ENCODE measurements around the gene ATF7.

ATF7 gene

DNA sequence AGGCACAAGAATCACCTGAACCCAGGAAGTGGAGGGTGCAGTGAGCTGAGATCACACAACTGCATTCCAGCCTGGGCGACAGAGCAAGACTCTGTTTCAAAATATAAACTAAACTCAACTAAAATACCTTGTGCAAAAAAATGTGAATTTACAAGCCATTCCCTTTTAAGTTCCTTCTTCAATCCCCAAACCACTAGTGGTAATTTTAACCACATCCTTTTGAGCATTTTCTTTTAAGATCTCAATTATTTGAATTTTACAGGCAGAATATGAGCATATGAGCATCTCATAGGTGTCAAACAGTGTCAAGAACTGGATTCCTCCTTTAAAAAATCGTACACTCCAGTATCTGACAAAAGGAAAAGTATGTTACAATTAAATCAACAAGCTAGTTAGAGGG lies 61.9 kb downstream of the ATF7 start:
- TF ChIP-seq, protein P1, sequence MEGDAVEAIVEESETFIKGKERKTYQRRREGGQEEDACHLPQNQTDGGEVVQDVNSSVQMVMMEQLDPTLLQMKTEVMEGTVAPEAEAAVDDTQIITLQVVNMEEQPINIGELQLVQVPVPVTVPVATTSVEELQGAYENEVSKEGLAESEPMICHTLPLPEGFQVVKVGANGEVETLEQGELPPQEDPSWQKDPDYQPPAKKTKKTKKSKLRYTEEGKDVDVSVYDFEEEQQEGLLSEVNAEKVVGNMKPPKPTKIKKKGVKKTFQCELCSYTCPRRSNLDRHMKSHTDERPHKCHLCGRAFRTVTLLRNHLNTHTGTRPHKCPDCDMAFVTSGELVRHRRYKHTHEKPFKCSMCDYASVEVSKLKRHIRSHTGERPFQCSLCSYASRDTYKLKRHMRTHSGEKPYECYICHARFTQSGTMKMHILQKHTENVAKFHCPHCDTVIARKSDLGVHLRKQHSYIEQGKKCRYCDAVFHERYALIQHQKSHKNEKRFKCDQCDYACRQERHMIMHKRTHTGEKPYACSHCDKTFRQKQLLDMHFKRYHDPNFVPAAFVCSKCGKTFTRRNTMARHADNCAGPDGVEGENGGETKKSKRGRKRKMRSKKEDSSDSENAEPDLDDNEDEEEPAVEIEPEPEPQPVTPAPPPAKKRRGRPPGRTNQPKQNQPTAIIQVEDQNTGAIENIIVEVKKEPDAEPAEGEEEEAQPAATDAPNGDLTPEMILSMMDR (IDR thresholded peaks at IDR 0.05; ENCODE audit: extremely low read depth, missing control alignments): no peak
- DNase-seq (ENCODE audit: low spot score): no peak

DNA sequence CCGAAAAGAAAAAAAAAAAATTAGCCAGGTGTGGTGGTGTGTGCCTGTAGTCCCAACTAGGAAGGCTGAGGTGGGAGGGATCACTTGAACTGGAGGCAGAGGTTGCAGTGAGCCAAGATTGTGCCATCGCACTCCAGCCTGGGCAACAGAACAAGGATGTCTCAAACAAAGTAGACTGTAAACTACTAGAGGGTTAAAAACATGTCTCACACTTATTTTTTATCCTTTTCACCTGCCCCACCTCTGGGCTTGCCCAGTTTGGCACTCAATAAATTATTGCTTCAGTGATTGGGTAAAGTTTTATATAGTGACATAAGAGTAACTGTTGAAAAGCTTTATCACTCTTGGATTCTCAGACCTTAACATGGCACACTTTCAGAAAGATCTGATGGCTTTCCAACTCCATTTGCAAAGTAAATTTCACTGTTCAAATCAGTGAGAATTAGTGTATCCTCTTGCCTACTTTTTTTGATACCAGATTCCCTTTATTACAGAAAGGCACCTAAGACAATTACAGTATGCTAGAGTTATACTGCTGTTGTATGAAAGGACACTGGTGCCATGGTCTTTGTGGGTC lies 62.6 kb downstream of the ATF7 start:
- TF ChIP-seq, protein P1 (IDR thresholded peaks at IDR 0.05; ENCODE audit: extremely low read depth, missing control alignments): no peak
- no peak for DNase-seq (ENCODE audit: low spot score)

DNA sequence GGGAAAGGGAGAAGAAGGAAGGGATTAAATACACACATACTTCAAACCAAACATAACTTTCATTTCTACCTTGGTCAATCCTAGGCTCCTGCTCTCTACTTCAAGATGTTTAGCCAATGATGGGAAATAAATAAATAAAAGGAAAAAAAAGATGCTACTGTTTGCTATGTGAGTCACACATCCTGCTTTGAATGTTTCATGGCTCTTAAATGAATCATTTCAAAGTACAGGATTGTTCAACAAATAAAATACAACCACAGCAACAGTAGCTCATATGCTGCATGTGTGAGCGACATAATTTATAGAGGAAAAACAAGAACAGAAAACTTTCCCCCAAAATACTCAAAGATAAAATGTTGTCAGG lies 64.6 kb downstream of the ATF7 start:
- no peak for DNase-seq (ENCODE audit: low spot score)
- TF ChIP-seq, protein P1 (IDR thresholded peaks at IDR 0.05; ENCODE audit: extremely low read depth, missing control alignments): no peak

DNA sequence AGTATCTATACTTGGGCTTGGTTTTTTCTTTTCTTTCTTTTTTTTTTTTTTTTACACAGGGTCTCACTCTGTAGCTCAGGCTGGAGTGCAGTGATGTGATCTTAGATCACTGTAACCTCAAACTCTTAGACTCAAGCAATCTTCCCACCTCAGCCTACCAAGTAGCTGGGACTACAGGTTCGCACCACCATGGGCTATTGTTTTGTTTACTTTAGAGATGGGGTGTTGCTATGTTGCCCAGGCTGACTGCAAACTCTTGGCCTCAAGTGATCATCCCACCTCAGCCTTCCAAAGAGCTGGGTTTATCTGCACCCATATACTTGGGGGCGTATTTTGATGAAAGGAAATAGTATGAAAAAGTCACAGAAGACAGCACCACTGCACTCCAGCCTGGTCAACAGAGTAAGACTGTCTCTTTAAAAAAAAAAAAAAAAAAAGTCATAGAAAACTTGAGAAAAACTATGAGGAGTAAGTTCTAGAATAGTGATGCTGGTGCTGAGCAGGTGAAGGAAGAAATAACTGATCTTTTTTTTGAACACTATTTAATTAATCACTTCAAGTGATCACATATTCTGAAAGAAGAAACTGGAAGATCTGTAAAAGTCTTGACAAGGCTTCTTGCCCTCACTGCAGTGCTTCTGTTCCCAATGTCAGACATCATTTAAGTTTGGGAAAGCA lies 65.1 kb downstream of the ATF7 start:
- TF ChIP-seq, protein P1 (IDR thresholded peaks at IDR 0.05; ENCODE audit: extremely low read depth, missing control alignments): no peak
- DNase-seq (ENCODE audit: low spot score): no peak

DNA sequence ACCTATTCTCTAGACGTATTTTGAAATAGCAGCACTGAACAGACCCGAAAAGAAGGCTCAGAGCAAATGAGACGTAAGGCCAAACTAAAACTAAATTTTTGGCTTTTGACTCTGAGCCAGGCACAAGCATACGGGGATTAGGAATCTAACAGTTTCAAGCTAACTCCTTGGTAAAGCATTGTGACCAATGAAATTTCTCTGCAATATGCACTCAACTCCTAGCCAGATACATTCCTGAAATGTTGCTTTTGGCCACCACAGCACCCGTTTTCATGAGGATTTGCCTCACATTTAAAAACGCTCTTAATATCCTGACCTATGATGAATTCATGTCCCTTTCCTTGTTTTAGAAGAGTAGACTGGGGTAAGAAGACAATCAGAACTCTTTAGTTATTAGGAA lies 65.8 kb downstream of the ATF7 start:
- DNase-seq (ENCODE audit: low spot score): no peak
- TF ChIP-seq, protein P1 (IDR thresholded peaks at IDR 0.05; ENCODE audit: extremely low read depth, missing control alignments): no peak

DNA sequence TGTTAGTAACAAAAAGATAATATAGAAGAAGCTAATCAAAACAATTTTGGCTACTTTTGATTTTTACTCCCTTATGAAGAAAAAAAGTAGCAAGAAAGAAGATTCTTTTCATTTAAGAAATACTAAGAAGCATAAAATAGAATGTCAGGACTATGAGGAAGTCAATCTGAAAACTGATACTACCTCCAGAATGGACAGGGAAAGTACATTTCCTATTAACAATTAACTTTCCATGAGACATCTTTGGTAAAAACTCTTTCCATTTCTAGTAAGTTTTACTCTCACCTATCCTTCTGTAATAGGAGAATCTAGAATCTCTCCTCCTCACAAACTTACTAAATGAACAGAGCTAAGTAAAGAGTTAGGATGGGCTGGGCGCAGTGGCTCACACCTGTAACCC lies 67.6 kb downstream of the ATF7 start:
- TF ChIP-seq, protein P1 (IDR thresholded peaks at IDR 0.05; ENCODE audit: extremely low read depth, missing control alignments): no peak
- no peak for DNase-seq (ENCODE audit: low spot score)

DNA sequence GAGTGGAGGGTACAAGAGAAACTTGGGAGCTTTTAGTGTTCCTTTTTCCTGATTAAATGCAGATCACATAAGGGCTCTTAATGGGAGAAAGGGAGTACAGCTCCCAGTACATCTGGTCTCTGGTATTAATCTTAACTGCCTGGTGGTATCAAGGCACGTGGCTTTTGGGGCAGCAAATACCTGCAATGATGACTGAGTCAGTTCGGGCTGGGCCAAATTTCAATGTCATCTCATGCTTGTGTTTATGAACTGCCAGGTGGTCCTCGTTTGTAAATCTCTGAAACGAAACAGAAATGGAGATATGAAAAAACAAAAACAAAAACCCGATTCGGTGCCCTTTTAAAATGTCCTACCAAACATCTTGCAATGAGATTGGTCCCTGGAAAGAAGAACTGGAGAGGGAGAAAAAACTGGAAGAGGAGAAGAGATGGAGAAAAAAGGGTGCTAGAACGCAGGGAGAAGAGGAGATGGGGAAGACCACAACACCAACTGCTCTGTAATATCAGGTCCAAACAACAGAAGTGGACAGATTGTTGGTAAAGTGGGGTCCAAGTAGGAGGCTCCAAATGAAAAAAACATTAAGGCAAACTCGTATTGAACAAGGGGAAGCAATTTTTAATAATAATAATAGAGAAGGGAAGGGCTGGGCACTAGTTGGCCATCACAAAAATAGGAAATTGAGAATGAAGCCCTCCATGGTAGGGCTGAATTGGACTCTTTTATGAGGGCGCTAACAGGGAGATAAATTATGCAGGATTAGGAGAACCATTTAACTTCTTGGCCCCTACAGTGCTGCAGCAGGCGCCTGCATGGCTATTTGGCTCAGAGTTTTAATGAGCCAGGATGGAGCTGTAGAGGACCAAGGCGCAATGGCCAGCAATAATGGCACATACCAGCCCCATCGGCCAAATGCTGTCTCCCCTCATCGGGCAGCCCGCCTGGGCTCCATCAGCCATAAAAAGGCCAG lies 73.5 kb downstream of the ATF7 start:
- TF ChIP-seq, protein P1 (IDR thresholded peaks at IDR 0.05; ENCODE audit: extremely low read depth, missing control alignments): no peak
- no peak for DNase-seq (ENCODE audit: low spot score)

All from GM20000 (cell line).